ENCODE measurements around the gene ZNF629. TPM values are rescaled to one million over a fixed set of nuclear protein-coding genes. Genes with fewer than 3 reads are reported as not detected.

ZNF629 gene
- total and polyA plus RNA-seq, 2 experiments from 2014 or later: 4.1 to 20.3 TPM

DNA sequence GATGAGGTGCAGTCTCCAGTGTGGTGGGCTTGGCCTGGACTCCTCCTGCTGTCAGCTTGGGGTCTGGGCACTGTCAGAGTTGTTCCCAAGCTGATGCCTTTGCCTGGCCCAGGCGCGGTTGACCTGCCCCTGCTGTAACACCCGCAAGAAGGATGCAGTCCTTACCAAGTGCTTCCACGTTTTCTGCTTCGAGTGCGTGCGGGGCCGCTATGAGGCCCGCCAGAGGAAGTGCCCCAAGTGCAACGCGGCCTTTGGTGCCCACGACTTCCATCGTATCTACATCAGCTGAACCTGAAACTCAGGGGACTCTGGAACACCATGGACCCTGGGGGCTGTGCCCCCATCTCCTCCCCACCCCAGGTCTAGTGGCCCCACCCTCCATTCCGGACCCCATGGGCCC is 13.2 kb downstream of the ZNF629 start:
- Histone ChIP-seq H3K79me2 (replicated peaks; ENCODE audit: insufficient read depth) (no peaks in the 10 kb centered on the region), H2AFZ (no peak overlapping the region), H3K4me1 (ENCODE audit: insufficient read depth) (no peaks in the 10 kb centered on the region; the same call in 1 of the 2 replicates), H3K4me2 (no peak overlapping the region), H3K9me2 (ENCODE audit: insufficient read depth) (no peaks in the 10 kb centered on the region), H3F3A (replicated peaks; ENCODE audit: low read depth) (peaks cover 18% of the 10 kb centered on the region), H4K20me1 (replicated peaks; ENCODE audit: insufficient read depth) (no peaks in the 10 kb centered on the region; the same call in 1 of the 2 replicates), H3K36me3 (ENCODE audit: insufficient read depth) (peaks cover 4% of the 10 kb centered on the region; the same call in 1 of the 2 replicates), H3K27ac (ENCODE audit: low read depth) (no peak overlapping the region), H3K27me3 (ENCODE audit: insufficient read depth) (no peaks in the 10 kb centered on the region), H3K4me3 (no peak overlapping the region)
- peaks cover 62% of the 10 kb centered on the region for H3K36me3 Mint-ChIP-seq (ENCODE audit: low read depth)
- H3K27ac Mint-ChIP-seq: no peak overlapping the region
- H3K4me1 Mint-ChIP-seq: peaks cover 16% of the 10 kb centered on the region
- ATAC-seq: no peak
- no peak for DNase-seq (ENCODE audit: low spot score)
- no peak for TF ChIP-seq EZH2phosphoT487 (IDR thresholded peaks at IDR 0.05; ENCODE audit: unreplicated experiment)
- no peak for TF ChIP-seq CTCF (conservative IDR thresholded peaks at IDR 0.05; ENCODE audit: low read depth in 2 of 2)
- TF ChIP-seq EZH2 (IDR thresholded peaks at IDR 0.05; ENCODE audit: low read depth, unreplicated experiment): no peak
- TF ChIP-seq, protein P1, sequence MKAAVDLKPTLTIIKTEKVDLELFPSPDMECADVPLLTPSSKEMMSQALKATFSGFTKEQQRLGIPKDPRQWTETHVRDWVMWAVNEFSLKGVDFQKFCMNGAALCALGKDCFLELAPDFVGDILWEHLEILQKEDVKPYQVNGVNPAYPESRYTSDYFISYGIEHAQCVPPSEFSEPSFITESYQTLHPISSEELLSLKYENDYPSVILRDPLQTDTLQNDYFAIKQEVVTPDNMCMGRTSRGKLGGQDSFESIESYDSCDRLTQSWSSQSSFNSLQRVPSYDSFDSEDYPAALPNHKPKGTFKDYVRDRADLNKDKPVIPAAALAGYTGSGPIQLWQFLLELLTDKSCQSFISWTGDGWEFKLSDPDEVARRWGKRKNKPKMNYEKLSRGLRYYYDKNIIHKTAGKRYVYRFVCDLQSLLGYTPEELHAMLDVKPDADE (IDR thresholded peaks at IDR 0.05): no peak
- no peak for TF ChIP-seq NANOG (IDR thresholded peaks at IDR 0.05; ENCODE audit: borderline replicate concordance)
- no peak for TF ChIP-seq POLR2AphosphoS5 (IDR thresholded peaks at IDR 0.05; ENCODE audit: low read depth)
- TF ChIP-seq ZNF462 (CRISPR knock-in tag; IDR thresholded peaks at IDR 0.05): no peak
- TF ChIP-seq, protein P2, sequence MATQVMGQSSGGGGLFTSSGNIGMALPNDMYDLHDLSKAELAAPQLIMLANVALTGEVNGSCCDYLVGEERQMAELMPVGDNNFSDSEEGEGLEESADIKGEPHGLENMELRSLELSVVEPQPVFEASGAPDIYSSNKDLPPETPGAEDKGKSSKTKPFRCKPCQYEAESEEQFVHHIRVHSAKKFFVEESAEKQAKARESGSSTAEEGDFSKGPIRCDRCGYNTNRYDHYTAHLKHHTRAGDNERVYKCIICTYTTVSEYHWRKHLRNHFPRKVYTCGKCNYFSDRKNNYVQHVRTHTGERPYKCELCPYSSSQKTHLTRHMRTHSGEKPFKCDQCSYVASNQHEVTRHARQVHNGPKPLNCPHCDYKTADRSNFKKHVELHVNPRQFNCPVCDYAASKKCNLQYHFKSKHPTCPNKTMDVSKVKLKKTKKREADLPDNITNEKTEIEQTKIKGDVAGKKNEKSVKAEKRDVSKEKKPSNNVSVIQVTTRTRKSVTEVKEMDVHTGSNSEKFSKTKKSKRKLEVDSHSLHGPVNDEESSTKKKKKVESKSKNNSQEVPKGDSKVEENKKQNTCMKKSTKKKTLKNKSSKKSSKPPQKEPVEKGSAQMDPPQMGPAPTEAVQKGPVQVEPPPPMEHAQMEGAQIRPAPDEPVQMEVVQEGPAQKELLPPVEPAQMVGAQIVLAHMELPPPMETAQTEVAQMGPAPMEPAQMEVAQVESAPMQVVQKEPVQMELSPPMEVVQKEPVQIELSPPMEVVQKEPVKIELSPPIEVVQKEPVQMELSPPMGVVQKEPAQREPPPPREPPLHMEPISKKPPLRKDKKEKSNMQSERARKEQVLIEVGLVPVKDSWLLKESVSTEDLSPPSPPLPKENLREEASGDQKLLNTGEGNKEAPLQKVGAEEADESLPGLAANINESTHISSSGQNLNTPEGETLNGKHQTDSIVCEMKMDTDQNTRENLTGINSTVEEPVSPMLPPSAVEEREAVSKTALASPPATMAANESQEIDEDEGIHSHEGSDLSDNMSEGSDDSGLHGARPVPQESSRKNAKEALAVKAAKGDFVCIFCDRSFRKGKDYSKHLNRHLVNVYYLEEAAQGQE (IDR thresholded peaks at IDR 0.05; ENCODE audit: unreplicated experiment): no peak
- no peak for TF ChIP-seq STAT1 (IDR thresholded peaks at IDR 0.05; ENCODE audit: unreplicated experiment)
- TF ChIP-seq ZNF331 (CRISPR knock-in tag; IDR thresholded peaks at IDR 0.05; ENCODE audit: low read depth): no peak
- no peak for TF ChIP-seq ZNF114 (CRISPR knock-in tag; IDR thresholded peaks at IDR 0.05)
- no peak for TF ChIP-seq JUNB (IDR thresholded peaks at IDR 0.05; ENCODE audit: unreplicated experiment)
- no peak for TF ChIP-seq CREB1 (CRISPR knock-in tag; IDR thresholded peaks at IDR 0.05; ENCODE audit: low read depth)
- H3K9me3 Mint-ChIP-seq: no peaks in the 10 kb centered on the region
- H3K4me3 Mint-ChIP-seq: no peak overlapping the region
- peaks cover 33% of the 10 kb centered on the region for H3K27me3 Mint-ChIP-seq (ENCODE audit: insufficient read depth, low read depth, poor library complexity)
